ENCODE measurements around the gene DEXI.
"Not testable (repeated sequence)": the region's sequence is repeated elsewhere in the genome, so short reads cannot be mapped to it uniquely, and the experiment has no call there.

Gene DEXI

DNA sequence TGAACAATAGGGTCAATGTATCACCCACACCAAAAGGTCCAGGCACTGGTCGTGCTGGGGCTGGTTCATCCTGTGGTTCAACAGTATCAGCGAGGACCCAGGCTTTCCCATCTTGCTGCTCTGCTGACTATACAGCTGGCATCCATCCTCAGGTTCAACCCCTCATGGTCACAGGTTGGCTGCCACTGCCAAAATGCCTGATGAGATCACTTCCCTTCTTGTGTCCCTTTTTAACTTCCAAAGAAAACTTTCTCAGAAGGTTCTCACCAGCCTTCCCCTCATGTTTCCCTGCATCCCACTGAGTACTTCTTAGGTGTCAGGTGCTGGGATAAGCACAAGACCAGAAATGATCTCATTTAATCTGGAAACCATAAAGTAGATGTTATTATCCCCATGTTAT, 27.8 kb upstream of the DEXI start:
- no peak for DNase-seq (ENCODE audit: extremely low spot score)
- POLR2A ChIA-PET: interaction anchor here (1.8 kb wide), 1 partner anchor 286 kb away, joined by 7 read pairs; the partner anchor contains the start of gene SOCS1
- CTCF ChIA-PET: interaction anchor here (2.0 to 17.4 kb wide), 5 partner anchors 10 to 380 kb away, joined by 7 to 305 read pairs (median 124); partner anchors contain the start of genes CLEC16A and SOCS1
- TF ChIP-seq, protein P1, sequence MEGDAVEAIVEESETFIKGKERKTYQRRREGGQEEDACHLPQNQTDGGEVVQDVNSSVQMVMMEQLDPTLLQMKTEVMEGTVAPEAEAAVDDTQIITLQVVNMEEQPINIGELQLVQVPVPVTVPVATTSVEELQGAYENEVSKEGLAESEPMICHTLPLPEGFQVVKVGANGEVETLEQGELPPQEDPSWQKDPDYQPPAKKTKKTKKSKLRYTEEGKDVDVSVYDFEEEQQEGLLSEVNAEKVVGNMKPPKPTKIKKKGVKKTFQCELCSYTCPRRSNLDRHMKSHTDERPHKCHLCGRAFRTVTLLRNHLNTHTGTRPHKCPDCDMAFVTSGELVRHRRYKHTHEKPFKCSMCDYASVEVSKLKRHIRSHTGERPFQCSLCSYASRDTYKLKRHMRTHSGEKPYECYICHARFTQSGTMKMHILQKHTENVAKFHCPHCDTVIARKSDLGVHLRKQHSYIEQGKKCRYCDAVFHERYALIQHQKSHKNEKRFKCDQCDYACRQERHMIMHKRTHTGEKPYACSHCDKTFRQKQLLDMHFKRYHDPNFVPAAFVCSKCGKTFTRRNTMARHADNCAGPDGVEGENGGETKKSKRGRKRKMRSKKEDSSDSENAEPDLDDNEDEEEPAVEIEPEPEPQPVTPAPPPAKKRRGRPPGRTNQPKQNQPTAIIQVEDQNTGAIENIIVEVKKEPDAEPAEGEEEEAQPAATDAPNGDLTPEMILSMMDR (IDR thresholded peaks at IDR 0.05; ENCODE audit: control extremely low read depth, extremely low read depth, low read depth, missing control alignments): no peak

DNA sequence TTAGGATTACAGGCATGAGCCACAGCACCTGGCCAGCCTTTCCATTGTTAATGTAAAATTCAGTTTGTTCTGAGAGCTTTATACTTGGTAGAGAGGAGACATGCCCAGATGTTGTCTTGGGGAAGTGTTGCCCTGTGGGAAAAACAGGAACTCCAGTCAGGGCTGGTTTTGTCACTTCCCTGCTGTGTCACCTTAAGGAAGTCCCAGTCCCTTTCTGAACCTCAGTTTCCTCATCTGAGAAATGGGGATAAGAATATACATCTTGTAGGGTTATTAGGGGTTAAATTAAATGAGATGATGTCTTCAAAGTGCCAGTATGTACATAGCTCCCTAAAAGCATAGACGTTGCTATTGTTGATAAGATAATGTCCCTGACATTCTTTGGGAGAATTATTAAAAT, 27.3 kb upstream of the DEXI start:
- ChIA-PET POLR2A (interaction anchor here (1.8 kb wide), 1 partner anchor 286 kb away, joined by 7 read pairs; the partner anchor contains the start of gene SOCS1), CTCF (interaction anchor here (1.3 to 17.4 kb wide), 6 partner anchors 10 to 380 kb away, joined by 3 to 305 read pairs (median 66); partner anchors contain the start of genes CLEC16A and SOCS1)
- DNase-seq (ENCODE audit: extremely low spot score): no peak
- TF ChIP-seq, protein P1 (IDR thresholded peaks at IDR 0.05; ENCODE audit: control extremely low read depth, extremely low read depth, low read depth, missing control alignments): no peak

DNA sequence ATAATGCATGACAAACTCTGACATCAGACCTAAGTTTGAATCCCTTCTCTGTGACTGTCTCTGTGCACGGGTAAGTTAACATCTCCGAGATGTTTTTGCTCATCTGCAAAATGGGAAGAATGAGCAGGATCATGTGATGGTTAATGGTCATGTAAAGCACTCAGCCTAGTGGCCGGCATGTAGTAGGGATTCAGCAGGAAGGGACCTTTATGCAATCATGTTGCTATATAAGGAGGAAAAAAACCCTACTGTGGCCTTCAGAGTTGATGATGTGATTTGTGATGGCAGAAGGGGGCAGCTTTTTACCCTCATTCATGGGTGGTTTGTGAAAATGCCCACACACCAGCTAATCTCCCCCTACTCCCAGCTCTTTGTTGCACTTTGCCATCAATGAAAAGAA, 26.2 kb upstream of the DEXI start:
- TF ChIP-seq, protein P1 (IDR thresholded peaks at IDR 0.05; ENCODE audit: control extremely low read depth, extremely low read depth, low read depth, missing control alignments): no peak
- no peak for DNase-seq (ENCODE audit: extremely low spot score)
- ChIA-PET CTCF (interaction anchor here (1.1 to 17.4 kb wide), 10 partner anchors 12 to 440 kb away, joined by 3 to 305 read pairs (median 4); partner anchors contain the start of genes CLEC16A, SOCS1 and TNP2), POLR2A (interaction anchor here (1.8 kb wide), 1 partner anchor 287 kb away, joined by 7 read pairs; the partner anchor contains the start of gene SOCS1)

DNA sequence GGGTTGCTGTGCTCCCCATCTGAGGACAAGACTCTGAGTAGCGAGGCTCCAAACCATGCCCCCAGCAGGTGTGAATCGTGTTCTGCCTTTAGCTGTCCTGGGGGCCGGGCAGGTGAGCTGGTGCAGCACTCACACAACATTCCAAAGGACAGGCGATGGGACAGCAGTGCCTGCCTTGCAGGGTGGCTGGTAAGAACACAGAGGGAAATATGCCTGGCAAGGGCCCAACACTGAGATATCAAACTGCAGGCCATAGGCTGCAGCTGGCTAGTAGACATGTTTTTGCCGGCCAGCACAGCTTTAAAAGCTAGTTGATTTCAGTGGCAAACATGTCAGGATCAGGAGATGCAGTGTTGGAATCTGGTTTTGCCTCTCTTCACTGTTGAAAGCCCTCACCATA, 25.7 kb upstream of the DEXI start:
- TF ChIP-seq, protein P1 (IDR thresholded peaks at IDR 0.05; ENCODE audit: control extremely low read depth, extremely low read depth, low read depth, missing control alignments): no peak
- CTCF ChIA-PET: interaction anchor here (1.1 to 17.4 kb wide), 9 partner anchors 12 to 440 kb away, joined by 3 to 305 read pairs (median 5); partner anchors contain the start of genes CLEC16A, SOCS1 and TNP2
- POLR2A ChIA-PET: interaction anchor here (1.4 to 1.8 kb wide), 2 partner anchors 287 to 288 kb away, joined by 3 to 7 read pairs; partner anchors contain the start of gene SOCS1
- DNase-seq (ENCODE audit: extremely low spot score): no peak

DNA sequence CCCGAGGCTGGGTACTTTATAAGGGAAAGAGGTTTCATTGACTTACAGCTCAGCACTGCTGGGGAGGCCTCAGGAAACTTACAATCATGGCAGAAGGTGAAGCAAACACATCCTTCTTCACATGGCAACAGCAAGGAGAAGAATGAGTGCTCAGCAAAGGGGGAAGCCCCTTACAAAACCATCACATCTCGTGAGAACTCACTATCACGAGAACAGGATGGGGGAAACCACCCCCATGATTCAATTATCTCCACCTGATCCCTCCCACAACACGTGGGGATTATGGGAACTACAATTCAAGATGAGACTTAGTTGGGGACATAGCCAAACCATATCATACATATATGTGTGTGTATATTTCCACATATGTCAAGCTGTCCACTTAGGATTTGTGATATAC, 24.3 kb upstream of the DEXI start:
- POLR2A ChIA-PET: interaction anchor here (1.4 kb wide), 1 partner anchor 288 kb away, joined by 3 read pairs; no protein-coding TSS in a partner anchor
- CTCF ChIA-PET: interaction anchor here (5.2 to 17.4 kb wide), 4 partner anchors 14 to 439 kb away, joined by 62 to 305 read pairs (median 153); partner anchors contain the start of genes CLEC16A and SOCS1
- DNase-seq (ENCODE audit: extremely low spot score): not testable (repeated sequence)

DNA sequence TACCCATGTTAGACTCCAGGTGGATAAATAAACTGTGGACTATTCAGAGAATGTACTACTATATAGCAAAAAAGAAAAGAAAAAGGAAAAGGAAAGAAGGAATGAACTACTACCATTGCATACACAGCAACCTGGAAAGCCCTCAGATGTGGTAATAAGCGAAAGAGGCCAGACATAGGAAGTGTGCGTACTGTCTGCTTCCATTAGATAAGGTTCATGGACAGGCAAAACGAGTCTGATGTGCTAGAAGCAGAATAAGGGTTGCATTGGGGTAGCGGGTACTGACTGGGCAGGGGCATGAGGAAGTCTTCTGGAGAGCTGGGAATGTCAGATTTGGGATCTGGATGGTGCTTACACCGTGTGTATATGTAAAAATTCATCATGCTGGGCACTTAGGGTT, 23.9 kb upstream of the DEXI start:
- POLR2A ChIA-PET: interaction anchor here (0.6 to 3.7 kb wide), 3 partner anchors 224 to 289 kb away, joined by 6 to 45 read pairs (median 7); partner anchors contain the start of gene SOCS1
- DNase-seq (ENCODE audit: extremely low spot score): no peak
- TF ChIP-seq, protein P1 (IDR thresholded peaks at IDR 0.05; ENCODE audit: control extremely low read depth, extremely low read depth, low read depth, missing control alignments): no peak
- CTCF ChIA-PET: interaction anchor here (1.5 to 17.4 kb wide), 7 partner anchors 14 to 440 kb away, joined by 5 to 305 read pairs (median 62); partner anchors contain the start of genes CLEC16A and SOCS1

All from GM10248 (cell line).